ENCODE results near the gene PARD3B.

PARD3B gene

DNA sequence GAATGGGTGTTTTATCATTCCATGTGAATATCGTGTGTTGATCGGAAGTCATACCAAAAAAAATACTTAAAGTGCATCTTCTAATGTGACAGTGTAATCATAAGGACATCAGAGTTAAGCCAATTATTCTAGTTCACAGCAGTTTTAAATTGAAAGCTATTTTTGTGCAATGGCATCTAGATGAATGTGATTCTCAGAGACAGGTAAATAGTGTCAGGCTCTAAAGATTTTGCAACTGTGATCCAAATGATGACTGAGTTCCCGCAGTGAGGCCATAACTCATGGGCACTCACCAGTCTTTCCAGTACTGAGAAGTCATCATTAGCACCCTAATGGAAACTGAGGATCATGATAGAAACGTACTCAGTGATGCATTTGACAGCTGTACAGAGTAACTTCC is 542.6 kb downstream of the PARD3B start:
- TF ChIP-seq, protein P1, sequence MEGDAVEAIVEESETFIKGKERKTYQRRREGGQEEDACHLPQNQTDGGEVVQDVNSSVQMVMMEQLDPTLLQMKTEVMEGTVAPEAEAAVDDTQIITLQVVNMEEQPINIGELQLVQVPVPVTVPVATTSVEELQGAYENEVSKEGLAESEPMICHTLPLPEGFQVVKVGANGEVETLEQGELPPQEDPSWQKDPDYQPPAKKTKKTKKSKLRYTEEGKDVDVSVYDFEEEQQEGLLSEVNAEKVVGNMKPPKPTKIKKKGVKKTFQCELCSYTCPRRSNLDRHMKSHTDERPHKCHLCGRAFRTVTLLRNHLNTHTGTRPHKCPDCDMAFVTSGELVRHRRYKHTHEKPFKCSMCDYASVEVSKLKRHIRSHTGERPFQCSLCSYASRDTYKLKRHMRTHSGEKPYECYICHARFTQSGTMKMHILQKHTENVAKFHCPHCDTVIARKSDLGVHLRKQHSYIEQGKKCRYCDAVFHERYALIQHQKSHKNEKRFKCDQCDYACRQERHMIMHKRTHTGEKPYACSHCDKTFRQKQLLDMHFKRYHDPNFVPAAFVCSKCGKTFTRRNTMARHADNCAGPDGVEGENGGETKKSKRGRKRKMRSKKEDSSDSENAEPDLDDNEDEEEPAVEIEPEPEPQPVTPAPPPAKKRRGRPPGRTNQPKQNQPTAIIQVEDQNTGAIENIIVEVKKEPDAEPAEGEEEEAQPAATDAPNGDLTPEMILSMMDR (conservative IDR thresholded peaks at IDR 0.05; ENCODE audit: low read depth, low read length) = no peak
- no peak overlapping the region for H3K4me3 ChIP-seq (ENCODE audit: low read length)
- DNase-seq (ENCODE audit: low read depth) = no peak

DNA sequence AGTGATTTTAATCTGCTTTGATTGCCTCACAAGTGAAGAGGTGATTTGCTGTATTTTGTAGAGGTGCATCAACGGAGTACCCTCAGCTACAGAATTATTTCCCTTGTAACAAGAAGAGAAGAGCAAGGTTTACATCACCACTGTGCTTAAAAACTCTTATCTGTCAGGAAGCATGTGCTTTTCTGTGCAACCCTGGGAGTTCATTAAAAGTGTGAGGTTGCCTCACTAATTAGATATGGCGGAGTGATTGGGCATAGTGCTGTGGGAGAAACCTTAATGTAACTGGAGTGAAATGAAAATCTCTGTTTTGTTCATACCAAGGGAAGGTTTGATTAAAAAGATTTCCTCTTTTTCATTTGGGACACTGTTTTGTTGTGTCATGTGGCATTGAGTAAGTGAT is 544.7 kb downstream of the PARD3B start:
- DNase-seq (ENCODE audit: low read depth) = no peak
- H3K4me3 ChIP-seq (ENCODE audit: low read length) = no peak overlapping the region
- TF ChIP-seq, protein P1 (conservative IDR thresholded peaks at IDR 0.05; ENCODE audit: low read depth, low read length) = no peak

DNA sequence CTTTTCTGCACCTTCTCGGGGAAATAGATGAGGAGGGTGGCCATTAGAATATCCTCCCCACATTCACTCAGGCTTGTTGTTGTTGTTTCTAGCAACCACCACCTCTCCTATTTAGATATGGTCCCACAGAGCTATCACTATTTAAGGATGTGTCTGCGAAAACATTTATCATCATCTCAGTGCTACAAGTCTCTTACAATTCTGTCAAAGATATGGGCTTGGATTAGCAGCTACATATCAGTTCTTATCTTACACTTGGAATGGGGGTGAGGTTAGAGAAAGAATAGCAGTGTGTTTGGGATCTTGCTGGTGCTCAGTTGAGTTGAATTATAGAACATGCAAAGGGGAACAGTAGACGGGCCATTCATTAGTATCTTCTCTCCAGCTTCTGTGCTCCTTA is 546.1 kb downstream of the PARD3B start:
- no peak overlapping the region for H3K4me3 ChIP-seq (ENCODE audit: low read length)
- TF ChIP-seq, protein P1 (conservative IDR thresholded peaks at IDR 0.05; ENCODE audit: low read depth, low read length) = no peak
- no peak for DNase-seq (ENCODE audit: low read depth)

DNA sequence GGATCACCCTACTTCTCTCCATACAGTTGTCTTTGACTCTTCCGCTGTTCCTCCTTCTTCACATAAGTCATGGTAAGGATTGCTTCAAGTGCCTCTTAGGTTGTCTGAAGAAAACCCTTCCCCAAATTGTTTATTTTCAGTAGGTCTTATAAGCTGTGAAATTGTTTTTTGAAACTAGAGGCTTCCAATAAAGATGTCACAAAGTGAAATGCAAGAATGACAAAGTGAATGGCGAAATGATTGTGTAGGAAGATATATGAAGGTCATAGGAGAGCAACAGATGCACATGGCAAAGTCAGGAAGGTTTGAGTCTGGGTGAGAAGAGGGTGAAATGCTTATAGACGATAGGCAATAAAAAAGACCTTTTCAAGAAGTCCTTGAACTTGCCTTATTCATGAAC is 548.8 kb downstream of the PARD3B start:
- TF ChIP-seq, protein P1 (conservative IDR thresholded peaks at IDR 0.05; ENCODE audit: low read depth, low read length) = no peak

DNA sequence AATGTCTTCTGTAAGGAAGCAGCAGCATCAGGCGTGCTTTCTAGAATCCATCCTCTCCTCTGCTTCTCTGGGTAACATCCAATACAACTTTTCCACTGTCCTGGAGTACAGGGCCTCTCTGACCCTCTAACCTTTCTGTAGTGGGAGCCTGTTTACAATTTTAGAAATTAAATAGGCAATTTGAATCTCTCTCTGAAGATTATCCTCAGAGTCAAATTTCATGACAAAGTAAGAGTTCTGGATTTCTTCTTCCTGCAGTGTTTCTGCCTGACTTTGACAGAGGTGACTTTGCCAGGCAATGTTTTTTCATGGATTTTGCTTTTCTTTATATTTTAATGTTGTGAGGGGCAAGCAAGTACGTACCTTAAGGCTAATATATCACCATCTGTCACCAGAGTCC is 558.4 kb downstream of the PARD3B start:
- no peak for DNase-seq (ENCODE audit: low read depth)
- no peak overlapping the region for H3K4me3 ChIP-seq (ENCODE audit: low read length)
- TF ChIP-seq, protein P1 (conservative IDR thresholded peaks at IDR 0.05; ENCODE audit: low read depth, low read length) = no peak

More for the DNA sequence above, 548.8 kb downstream of the PARD3B start:
- no peak for DNase-seq (ENCODE audit: low read depth)
- H3K4me3 ChIP-seq (ENCODE audit: low read length) = no peak overlapping the region

DNA sequence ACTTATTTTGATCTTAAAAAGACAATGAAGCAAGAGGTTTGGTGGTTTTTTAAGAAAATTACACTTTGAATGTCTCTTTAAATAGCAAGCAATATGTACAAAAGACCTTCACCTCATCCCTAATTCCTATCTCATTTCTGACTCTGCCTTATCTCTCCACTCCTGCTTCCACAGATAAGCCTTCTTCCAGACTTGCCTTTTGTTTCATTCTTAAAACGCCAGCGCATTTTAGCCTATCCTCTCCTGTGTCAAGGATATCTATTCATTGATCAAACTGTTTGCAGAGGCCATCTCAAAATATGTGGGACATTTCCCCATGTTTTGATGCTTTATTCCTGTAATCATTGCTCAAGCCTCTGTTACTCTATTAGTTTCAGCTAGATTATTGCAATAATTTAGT is 562.5 kb downstream of the PARD3B start:
- H3K4me3 ChIP-seq (ENCODE audit: low read length) = no peak overlapping the region
- DNase-seq (ENCODE audit: low read depth) = no peak
- TF ChIP-seq, protein P1 (conservative IDR thresholded peaks at IDR 0.05; ENCODE audit: low read depth, low read length) = no peak

DNA sequence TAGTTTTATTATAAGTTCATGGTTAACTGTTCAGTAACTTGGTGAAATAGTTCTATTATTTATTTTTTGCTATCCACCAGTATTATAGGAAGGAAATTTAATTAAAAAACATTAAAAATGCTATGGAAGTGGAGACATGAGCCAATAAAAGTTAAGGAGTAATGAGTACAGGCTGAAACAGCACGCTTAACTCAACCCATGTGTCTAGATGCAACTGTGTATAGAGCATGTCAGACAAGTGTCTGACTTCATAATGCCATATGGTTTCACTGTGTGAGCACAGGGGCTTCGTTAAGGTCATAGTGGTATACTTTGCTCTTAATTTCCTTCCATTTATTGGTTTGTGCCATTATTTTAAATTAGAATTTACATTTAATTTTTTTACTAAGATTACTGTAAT is 570.2 kb downstream of the PARD3B start:
- no peak for DNase-seq (ENCODE audit: low read depth)
- TF ChIP-seq, protein P1 (conservative IDR thresholded peaks at IDR 0.05; ENCODE audit: low read depth, low read length) = no peak
- H3K4me3 ChIP-seq (ENCODE audit: low read length) = no peak overlapping the region

Data from retinal pigment epithelial cell (primary cell).